Small intestine (tissue), 16 donors: ENCODE data around the gene POLL. TPM values are rescaled to one million over a fixed set of nuclear protein-coding genes. Genes with fewer than 3 reads are reported as not detected.
A peak's percentile ranks its signal among the peaks of the same experiment; 100 is the strongest.
"Not testable (repeated sequence)": the region's sequence is repeated elsewhere in the genome, so short reads cannot be mapped to it uniquely, and the experiment has no call there.

Source experiments
- DNase-seq, 2 donors: peaks; one replicate each; pipeline versions ENCODE4 v3.0.0 to v3.0.0-alpha.2; 2013
- FAIRE-seq: peaks from 2 replicates; lab custom pipeline; 2012; peaks lifted over from hg19 to GRCh38; lab: Jason Lieb, UNC
- H3K27ac ChIP-seq, 3 donors: one replicate each; pipeline ENCODE4 v1.5.1; 2013; ENCODE audit warnings: low read length in 2 of 3, mild to moderate bottlenecking in 2 of 3, control low read depth in 1 of 3, inconsistent platforms in 1 of 3, low read depth in 1 of 3, moderate library complexity in 1 of 3
- H3K27me3 ChIP-seq, 3 donors: one replicate each; pipeline ENCODE4 v1.6.1; 2013; ENCODE audit warnings: low read length in 3 of 3, inconsistent platforms in 1 of 3; ENCODE audit not compliant: control insufficient read depth in 3 of 3, insufficient read depth in 3 of 3
- H3K36me3 ChIP-seq, 3 donors: one replicate each; pipeline ENCODE4 v1.6.1; 2013; ENCODE audit warnings: low read length in 3 of 3, inconsistent platforms in 1 of 3, low read depth in 1 of 3, mild to moderate bottlenecking in 1 of 3, moderate library complexity in 1 of 3; ENCODE audit not compliant: control insufficient read depth in 3 of 3, insufficient read depth in 2 of 3
- H3K4me1 ChIP-seq, 3 donors: one replicate each; pipeline ENCODE4 v1.6.1; 2013; ENCODE audit warnings: low read length in 2 of 3, inconsistent platforms in 1 of 3, low read depth in 1 of 3, mild to moderate bottlenecking in 1 of 3, moderate library complexity in 1 of 3; ENCODE audit not compliant: control insufficient read depth in 3 of 3, insufficient read depth in 2 of 3
- H3K4me3 ChIP-seq, 3 donors: one replicate each; pipeline ENCODE4 v1.5.1; 2013; ENCODE audit warnings: low read length in 3 of 3, control low read depth in 1 of 3, inconsistent platforms in 1 of 3, low read depth in 1 of 3, mild to moderate bottlenecking in 1 of 3, moderate library complexity in 1 of 3
- H3K9me3 ChIP-seq, 2 donors: one replicate each; pipeline ENCODE4 v1.6.1; 2013; ENCODE audit warnings: low read depth in 1 of 2, low read length in 1 of 2; ENCODE audit not compliant: control insufficient read depth in 2 of 2, insufficient read depth in 1 of 2
- WGBS, 3 donors: extraction: QIAGEN DNeasy Blood & Tissue Kit; methylation state at CpG; one replicate each; pipeline ENCODE4 v1.1.7; 2013; 5-methylcytosine and 5-hydroxymethylcytosine counted together
- long read RNA-seq, 10 donors: transcript quantifications; one replicate each; lab custom pipeline, GENCODE V29; 2026
- polyA plus RNA-seq, 4 donors: library from polyadenylated mRNA; stranded (reverse) in 3 of 4; unstranded in 1 of 4; fragments of 200-250 nt in 3 of 4; fragments of 120-200 nt in 1 of 4; gene quantifications; one replicate each; pipeline versions ENCODE4 v1.2.1 to v1.2.3, GENCODE V29; 2013
- donor health status: healthy with polysubstance abuse.
- donor health status: control.
- donor health status: control.
- donor health status: Bipolar disorder and iron deficiency.
- donor health status: healthy.

Gene POLL
- 10 to 100 TPM; 24.8 to 31.3 (median 30.0) TPM for polyA plus RNA-seq
- long read RNA-seq, donor 1, partial matches to known transcripts: 0 of 5 reads
- long read RNA-seq, donor 1, other reads (novel, unspliced or antisense): 0 of 5 reads
- long read RNA-seq, donor 2: 0 reads
- long read RNA-seq, donor 3: 0 reads
- long read RNA-seq, donor 4, partial matches to known transcripts: 0 of 1 reads
- long read RNA-seq, donor 4, other reads (novel, unspliced or antisense): 0 of 1 reads
- long read RNA-seq, donor 5, partial matches to known transcripts: 0 of 1 reads
- long read RNA-seq, donor 5, other reads (novel, unspliced or antisense): 0 of 1 reads
- long read RNA-seq, donor 6, partial matches to known transcripts: 0 of 1 reads
- long read RNA-seq, donor 6, other reads (novel, unspliced or antisense): 0 of 1 reads
- long read RNA-seq, donor 7: 0 reads
- long read RNA-seq, donor 8: 0 reads
- long read RNA-seq, donor 9: 0 reads
- long read RNA-seq, donor 10, partial matches to known transcripts: 0 of 4 reads
- long read RNA-seq, donor 10, other reads (novel, unspliced or antisense): 0 of 4 reads

GRCh38 chr10:101587725-101588653, at the start of gene POLL, which contains the start of gene DPCD:
Gene POLL, minus strand, starts transcription at chr10:101588257. Its CDS starts 897 bp downstream, at chr10:101587360.
Gene DPCD, plus strand, starts transcription at chr10:101588321. Its CDS starts 16 bp downstream, at chr10:101588337.
- peak; percentile 96 to 98 for DNase-seq
- H3K27me3 ChIP-seq: no peaks in the 10 kb centered on the region
- H3K36me3 ChIP-seq: peaks cover 0 to 23% (median 6%) of the 10 kb centered on the region in 3 donors
- peaks cover 7 to 13% (median 9%) of the 10 kb centered on the region in 3 donors for H3K4me1 ChIP-seq
- WGBS, 3 donors: 0 to 2% (median 1%) methylated on average over 44 to 50 of the region's 50 CpGs
- H3K27ac ChIP-seq: peak within 1 kb of the TSS in 2 of 3 donors; percentile 46 to 71
- H3K9me3 ChIP-seq: no peaks in the 10 kb centered on the region
- no peak for FAIRE-seq
- H3K4me3 ChIP-seq: peak within 1 kb of the TSS; percentile 76 to 98 (median 89)

- not testable (repeated sequence) for H3K4me1 ChIP-seq, DNase-seq, H3K9me3 ChIP-seq, H3K27me3 ChIP-seq, H3K4me3 ChIP-seq, FAIRE-seq, H3K27ac ChIP-seq
- H3K36me3 ChIP-seq: peaks cover 0 to 36% (median 5%) of the 10 kb centered on the region in 3 donors
- WGBS, 3 donors: 90 to 96% (median 93%) methylated on average over 4 of the region's 4 CpGs
Measured at GRCh38 chr10:101633510-101633909, 45.5 kb upstream of the POLL start.

GRCh38 chr10:101631821-101632475, 43.9 kb upstream of the POLL start:
- WGBS, 3 donors: 84 to 88% (median 86%) methylated on average over 8 of the region's 8 CpGs
- Histone ChIP-seq H3K4me1 (no peaks in the 10 kb centered on the region), H3K4me3 (no peak overlapping the region), H3K27me3 (no peaks in the 10 kb centered on the region), H3K27ac (no peak overlapping the region), H3K36me3 (peaks cover 0 to 44% (median 5%) of the 10 kb centered on the region in 3 donors), H3K9me3 (no peaks in the 10 kb centered on the region)
- DNase-seq (no peak), FAIRE-seq (no peak)

GRCh38 chr10:101630633-101630920, 42.5 kb upstream of the POLL start:
- Histone ChIP-seq H3K36me3 (peaks cover 0 to 49% (median 5%) of the 10 kb centered on the region in 3 donors), H3K4me1 (no peaks in the 10 kb centered on the region), H3K9me3 (no peaks in the 10 kb centered on the region), H3K4me3 (no peak overlapping the region), H3K27ac (no peak overlapping the region), H3K27me3 (no peaks in the 10 kb centered on the region)
- no peak for FAIRE-seq
- WGBS, 3 donors: 95 to 100% (median 98%) methylated on average over 1 of the region's 1 CpG
- no peak for DNase-seq

GRCh38 chr10:101629837-101630632, 42.0 kb upstream of the POLL start:
- no peaks in the 10 kb centered on the region for H3K4me1 ChIP-seq
- H3K27ac ChIP-seq: no peak overlapping the region
- no peaks in the 10 kb centered on the region for H3K27me3 ChIP-seq
- H3K36me3 ChIP-seq: peaks cover 0 to 51% (median 9%) of the 10 kb centered on the region in 3 donors
- no peak overlapping the region for H3K4me3 ChIP-seq
- no peak for FAIRE-seq
- WGBS, 3 donors: 87 to 92% (median 90%) methylated on average over 13 of the region's 13 CpGs
- H3K9me3 ChIP-seq: no peaks in the 10 kb centered on the region
- no peak for DNase-seq

- no peak for DNase-seq
- no peaks in the 10 kb centered on the region for H3K4me1 ChIP-seq
Measured at GRCh38 chr10:101625821-101626412, 37.9 kb upstream of the POLL start.

GRCh38 chr10:101624526-101625102, 36.6 kb upstream of the POLL start:
- Histone ChIP-seq H3K4me1 (no peaks in the 10 kb centered on the region), H3K27me3 (no peaks in the 10 kb centered on the region), H3K27ac (no peak overlapping the region), H3K36me3 (peaks cover 5 to 62% (median 16%) of the 10 kb centered on the region in 3 donors), H3K9me3 (peaks cover 0 to 2% of the 10 kb centered on the region in 2 donors), H3K4me3 (no peak overlapping the region)
- DNase-seq (no peak), FAIRE-seq (no peak)
- WGBS, 3 donors: 85 to 94% (median 94%) methylated on average over 4 of the region's 4 CpGs

More at GRCh38 chr10:101625821-101626412, 37.9 kb upstream of the POLL start:
- 76 to 88% (median 77%) methylated on average over 1 of the region's 1 CpG for WGBS, 3 donors
- no peaks in the 10 kb centered on the region for H3K27me3 ChIP-seq
- no peak overlapping the region for H3K4me3 ChIP-seq
- H3K9me3 ChIP-seq: peaks cover 0 to 2% of the 10 kb centered on the region in 2 donors
- no peak overlapping the region for H3K27ac ChIP-seq
- FAIRE-seq: no peak
- peaks cover 5 to 61% (median 19%) of the 10 kb centered on the region in 3 donors for H3K36me3 ChIP-seq
